Gastrocnemius medialis (tissue), 4 donors: Measurements from ENCODE around the gene MYRF.

Experiments used
- CTCF ChIP-seq, 5 experiments: fragments of 450-650 bp in 3 of 5; fragments of 200-600 bp in 2 of 5; sonication (generic) in 2 of 5; IDR thresholded peaks in 4 of 5; conservative IDR thresholded peaks in 1 of 5; 1 replicate in 4 of 5; 2 replicates in 1 of 5; pipeline ENCODE4 v1.5.1; 2016 to 2019; ENCODE audit warnings: antibody characterized with exemption in 5 of 5, mild to moderate bottlenecking in 3 of 5, moderate library complexity in 3 of 5
- POLR2A ChIP-seq, 2 donors: fragments of 450-650 bp; IDR thresholded peaks; one replicate each; pipeline ENCODE4 v1.6.1; 2017; ENCODE audit warnings: antibody characterized with exemption in 2 of 2, mild to moderate bottlenecking in 2 of 2, moderate library complexity in 2 of 2

- TF ChIP-seq CTCF (IDR thresholded peaks at IDR 0.05 in 4 of 5, conservative IDR thresholded peaks at IDR 0.05 in 1 of 5) (no peak), POLR2A (IDR thresholded peaks at IDR 0.05) (no peak)
Measured at GRCh38 chr11:61805146-61805545, 52.7 kb downstream of the MYRF start.
